ENCODE results near the gene CD300A.

Gene CD300A

DNA sequence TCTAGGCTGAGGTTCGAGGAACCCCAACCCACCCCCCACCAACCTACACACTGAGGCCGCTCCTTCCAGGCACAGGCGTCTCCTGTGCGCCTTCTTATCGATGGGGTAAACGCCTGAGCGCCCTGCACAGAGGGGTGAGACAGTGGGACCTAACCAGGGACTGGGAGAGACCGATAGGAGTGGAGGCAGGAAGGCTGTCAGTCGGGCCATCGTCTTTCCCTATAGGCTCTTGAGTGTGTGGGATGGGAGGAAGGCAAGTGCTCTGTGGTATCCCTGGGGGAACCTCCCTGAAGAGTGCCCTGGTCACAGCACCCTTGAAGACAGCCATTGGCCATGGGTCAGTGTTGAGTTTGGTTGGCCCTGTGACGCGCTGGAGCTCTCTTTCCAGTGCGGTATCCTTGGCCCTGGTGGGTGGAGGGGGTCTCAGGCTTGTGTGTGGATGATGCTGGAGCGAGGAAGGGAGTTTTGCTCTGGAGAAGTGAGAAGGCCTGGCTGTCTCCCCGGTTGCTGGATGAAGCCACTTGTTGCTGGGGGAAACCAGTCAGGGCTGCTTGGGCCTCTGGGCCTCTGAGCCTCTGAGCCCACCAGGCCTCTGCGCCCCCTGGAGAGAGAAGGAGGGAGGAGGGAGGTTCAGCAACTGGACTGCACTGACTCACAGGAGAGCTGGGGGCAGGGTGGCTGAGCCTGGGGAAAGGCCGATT lies 32.9 kb upstream of the CD300A start:
- no peaks in the 10 kb centered on the region; the same call in 1 of the 2 replicates for H3K27me3 ChIP-seq (replicated peaks; ENCODE audit: control insufficient read depth, insufficient read depth, low read length)
- no peaks in the 10 kb centered on the region for H3K36me3 ChIP-seq (ENCODE audit: control insufficient read depth, insufficient read depth, low read length)
- no peak overlapping the region for H3K4me3 ChIP-seq (replicated peaks; ENCODE audit: low read depth, low read length)
- no peak for DNase-seq (ENCODE audit: extremely low read depth, insufficient read length)
- TF ChIP-seq, protein P1, sequence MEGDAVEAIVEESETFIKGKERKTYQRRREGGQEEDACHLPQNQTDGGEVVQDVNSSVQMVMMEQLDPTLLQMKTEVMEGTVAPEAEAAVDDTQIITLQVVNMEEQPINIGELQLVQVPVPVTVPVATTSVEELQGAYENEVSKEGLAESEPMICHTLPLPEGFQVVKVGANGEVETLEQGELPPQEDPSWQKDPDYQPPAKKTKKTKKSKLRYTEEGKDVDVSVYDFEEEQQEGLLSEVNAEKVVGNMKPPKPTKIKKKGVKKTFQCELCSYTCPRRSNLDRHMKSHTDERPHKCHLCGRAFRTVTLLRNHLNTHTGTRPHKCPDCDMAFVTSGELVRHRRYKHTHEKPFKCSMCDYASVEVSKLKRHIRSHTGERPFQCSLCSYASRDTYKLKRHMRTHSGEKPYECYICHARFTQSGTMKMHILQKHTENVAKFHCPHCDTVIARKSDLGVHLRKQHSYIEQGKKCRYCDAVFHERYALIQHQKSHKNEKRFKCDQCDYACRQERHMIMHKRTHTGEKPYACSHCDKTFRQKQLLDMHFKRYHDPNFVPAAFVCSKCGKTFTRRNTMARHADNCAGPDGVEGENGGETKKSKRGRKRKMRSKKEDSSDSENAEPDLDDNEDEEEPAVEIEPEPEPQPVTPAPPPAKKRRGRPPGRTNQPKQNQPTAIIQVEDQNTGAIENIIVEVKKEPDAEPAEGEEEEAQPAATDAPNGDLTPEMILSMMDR (IDR thresholded peaks at IDR 0.05; ENCODE audit: insufficient read depth, low read length, poor library complexity, severe bottlenecking), result no peak

DNA sequence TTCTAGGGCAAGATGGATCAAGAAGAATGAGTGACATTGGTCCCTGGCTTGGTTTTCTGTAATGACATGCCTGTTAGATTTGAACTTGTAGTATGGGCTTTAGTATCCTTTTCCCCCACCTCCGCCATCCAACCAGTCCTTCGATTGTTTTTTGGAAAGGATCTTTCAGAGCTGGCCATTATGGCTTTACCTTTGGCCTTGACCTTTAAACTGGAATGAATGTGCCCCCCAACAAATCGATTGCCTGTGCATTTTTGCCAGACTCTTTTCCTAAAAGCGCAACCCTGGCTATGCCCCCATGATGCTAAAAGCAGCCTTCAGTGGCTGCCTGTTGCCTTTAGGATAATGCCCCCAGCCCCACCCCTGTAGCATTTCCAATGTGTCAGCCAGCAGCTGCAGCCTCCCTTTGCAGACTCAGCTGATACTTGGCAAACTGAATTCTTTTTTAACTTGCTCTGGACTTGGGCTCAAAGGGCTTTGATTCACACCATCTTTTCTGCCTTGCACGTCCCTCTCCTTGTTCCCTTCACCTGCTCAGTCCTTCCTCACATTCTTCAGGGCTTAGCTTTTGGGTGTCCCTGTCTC lies 30.6 kb upstream of the CD300A start:
- TF ChIP-seq, protein P1 (IDR thresholded peaks at IDR 0.05; ENCODE audit: insufficient read depth, low read length, poor library complexity, severe bottlenecking), result no peak
- no peak overlapping the region for H3K4me3 ChIP-seq (replicated peaks; ENCODE audit: low read depth, low read length)
- H3K36me3 ChIP-seq (ENCODE audit: control insufficient read depth, insufficient read depth, low read length), result no peaks in the 10 kb centered on the region
- no peak for DNase-seq (ENCODE audit: extremely low read depth, insufficient read length)
- no peaks in the 10 kb centered on the region; the same call in 1 of the 2 replicates for H3K27me3 ChIP-seq (replicated peaks; ENCODE audit: control insufficient read depth, insufficient read depth, low read length)

DNA sequence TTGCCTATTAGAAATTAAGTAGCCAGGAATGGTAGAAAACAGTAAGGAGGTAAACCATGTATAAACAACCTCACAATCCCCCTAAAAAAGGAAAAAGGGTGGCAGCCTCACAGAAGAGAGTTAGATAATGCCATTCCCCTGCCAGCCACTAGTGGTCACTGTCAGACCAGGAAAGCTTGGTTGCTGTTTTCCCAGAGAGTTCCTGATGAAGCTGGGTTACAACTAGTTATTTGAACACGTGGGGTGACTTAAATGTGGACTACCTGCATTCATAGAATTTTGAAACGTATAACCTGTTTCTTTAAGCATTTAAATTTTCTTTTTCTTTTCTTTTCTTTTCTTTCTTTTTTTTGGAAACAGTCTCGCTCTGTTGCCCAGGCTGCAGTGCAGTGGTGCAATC lies 28.7 kb upstream of the CD300A start:
- no peak overlapping the region for H3K4me3 ChIP-seq (replicated peaks; ENCODE audit: low read depth, low read length)

DNA sequence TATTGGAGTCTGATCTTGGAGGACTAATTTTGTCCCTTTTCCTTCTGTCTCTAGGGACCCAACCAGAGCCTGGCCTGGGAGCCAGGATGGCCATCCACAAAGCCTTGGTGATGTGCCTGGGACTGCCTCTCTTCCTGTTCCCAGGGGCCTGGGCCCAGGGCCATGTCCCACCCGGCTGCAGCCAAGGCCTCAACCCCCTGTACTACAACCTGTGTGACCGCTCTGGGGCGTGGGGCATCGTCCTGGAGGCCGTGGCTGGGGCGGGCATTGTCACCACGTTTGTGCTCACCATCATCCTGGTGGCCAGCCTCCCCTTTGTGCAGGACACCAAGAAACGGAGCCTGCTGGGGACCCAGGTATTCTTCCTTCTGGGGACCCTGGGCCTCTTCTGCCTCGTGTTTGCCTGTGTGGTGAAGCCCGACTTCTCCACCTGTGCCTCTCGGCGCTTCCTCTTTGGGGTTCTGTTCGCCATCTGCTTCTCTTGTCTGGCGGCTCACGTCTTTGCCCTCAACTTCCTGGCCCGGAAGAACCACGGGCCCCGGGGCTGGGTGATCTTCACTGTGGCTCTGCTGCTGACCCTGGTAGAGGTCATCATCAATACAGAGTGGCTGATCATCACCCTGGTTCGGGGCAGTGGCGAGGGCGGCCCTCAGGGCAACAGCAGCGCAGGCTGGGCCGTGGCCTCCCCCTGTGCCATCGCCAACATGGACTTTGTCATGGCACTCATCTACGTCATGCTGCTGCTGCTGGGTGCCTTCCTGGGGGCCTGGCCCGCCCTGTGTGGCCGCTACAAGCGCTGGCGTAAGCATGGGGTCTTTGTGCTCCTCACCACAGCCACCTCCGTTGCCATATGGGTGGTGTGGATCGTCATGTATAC lies 26.5 kb upstream of the CD300A start:
- Histone ChIP-seq H3K4me3 (replicated peaks; ENCODE audit: low read depth, low read length) (no peak overlapping the region), H3K36me3 (ENCODE audit: control insufficient read depth, insufficient read depth, low read length) (no peaks in the 10 kb centered on the region), H3K27me3 (replicated peaks; ENCODE audit: control insufficient read depth, insufficient read depth, low read length) (no peaks in the 10 kb centered on the region; the same call in 1 of the 2 replicates)
- DNase-seq (ENCODE audit: extremely low read depth, insufficient read length), result no peak
- TF ChIP-seq, protein P1 (IDR thresholded peaks at IDR 0.05; ENCODE audit: insufficient read depth, low read length, poor library complexity, severe bottlenecking), result no peak

More for the DNA sequence above, 28.7 kb upstream of the CD300A start:
- TF ChIP-seq, protein P1 (IDR thresholded peaks at IDR 0.05; ENCODE audit: insufficient read depth, low read length, poor library complexity, severe bottlenecking), result peak; percentile 70
- DNase-seq (ENCODE audit: extremely low read depth, insufficient read length), result no peak
- no peaks in the 10 kb centered on the region for H3K36me3 ChIP-seq (ENCODE audit: control insufficient read depth, insufficient read depth, low read length)
- H3K27me3 ChIP-seq (replicated peaks; ENCODE audit: control insufficient read depth, insufficient read depth, low read length), result no peaks in the 10 kb centered on the region; the same call in 1 of the 2 replicates

DNA sequence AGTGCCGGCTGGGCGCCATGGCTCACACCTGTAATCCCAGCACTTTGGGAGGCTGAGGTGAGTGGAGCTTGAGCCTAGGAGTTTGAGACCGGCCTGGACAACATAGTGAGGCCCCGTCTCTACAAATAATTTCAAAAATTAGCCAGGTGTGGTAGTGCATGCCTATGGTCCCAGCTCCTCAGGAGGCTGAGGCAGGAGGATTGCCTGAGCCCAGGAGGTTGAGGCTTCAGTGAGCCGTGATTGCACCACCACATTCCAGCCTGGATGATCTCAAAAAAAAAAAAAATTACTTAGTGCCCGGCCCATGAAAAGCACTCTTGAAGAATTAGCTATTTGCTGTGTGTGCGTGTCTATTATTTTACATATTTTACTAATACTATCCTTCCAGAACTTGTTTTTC lies 24.9 kb upstream of the CD300A start:
- Histone ChIP-seq H3K4me3 (replicated peaks; ENCODE audit: low read depth, low read length) (no peak overlapping the region), H3K27me3 (replicated peaks; ENCODE audit: control insufficient read depth, insufficient read depth, low read length) (no peaks in the 10 kb centered on the region; the same call in none of the 2 replicates), H3K36me3 (ENCODE audit: control insufficient read depth, insufficient read depth, low read length) (no peaks in the 10 kb centered on the region)
- TF ChIP-seq, protein P1 (IDR thresholded peaks at IDR 0.05; ENCODE audit: insufficient read depth, low read length, poor library complexity, severe bottlenecking), result no peak
- DNase-seq (ENCODE audit: extremely low read depth, insufficient read length), result no peak
